Uterus (tissue), 4 donors: Measurements from ENCODE around the gene VRK1. TPM values are rescaled to one million over a fixed set of nuclear protein-coding genes. Genes with fewer than 3 reads are reported as not detected.

Experiments
- DNase-seq, 2 donors: peaks; one replicate each; pipeline ENCODE4 v3.0.0-alpha.2; 2019 to 2020
- H3K27ac ChIP-seq, 2 donors: fragments of 200-600 bp; sonication (generic); 1 replicate in 1 of 2; 2 replicates in 1 of 2; pipeline ENCODE4 v1.5.1; 2016 to 2018
- H3K27me3 ChIP-seq, 2 donors: fragments of 200-600 bp; sonication (generic); one replicate each; pipeline ENCODE4 v1.5.1; 2018 to 2019; ENCODE audit warnings: control low read depth in 1 of 2
- H3K36me3 ChIP-seq, 2 donors: fragments of 200-600 bp; sonication (generic); one replicate each; pipeline ENCODE4 v1.5.1; 2019; ENCODE audit warnings: control low read depth in 1 of 2
- H3K4me1 ChIP-seq, 2 donors: fragments of 200-600 bp; sonication (generic); one replicate each; pipeline ENCODE4 v1.5.1; 2018 to 2019; ENCODE audit warnings: control low read depth in 1 of 2
- H3K4me3 ChIP-seq, 2 donors: fragments of 200-600 bp; sonication (generic); 1 replicate in 1 of 2; 2 replicates in 1 of 2; pipeline ENCODE4 v1.5.1; 2018 to 2019; ENCODE audit warnings: mild to moderate bottlenecking in 1 of 2
- H3K9me3 ChIP-seq, 2 donors: fragments of 200-600 bp; sonication (generic); one replicate each; pipeline ENCODE4 v1.5.1; 2019; ENCODE audit warnings: control low read depth in 1 of 2
- CTCF ChIP-seq, 4 experiments: fragments of 200-600 bp in 2 of 4; fragments of 450-650 bp in 2 of 4; sonication (generic) in 2 of 4; IDR thresholded peaks; one replicate each; pipeline ENCODE4 v1.5.1; 2016 to 2019; ENCODE audit warnings: antibody characterized with exemption in 4 of 4, mild to moderate bottlenecking in 2 of 4, moderate library complexity in 1 of 4
- POLR2A ChIP-seq, 2 donors: fragments of 450-650 bp; IDR thresholded peaks; one replicate each; pipeline ENCODE4 v1.6.1; 2016; ENCODE audit warnings: antibody characterized with exemption in 2 of 2, mild to moderate bottlenecking in 1 of 2, moderate library complexity in 1 of 2
- intact Hi-C: fragments of 100-400 bp; cut with DNase I; formaldehyde crosslinking; loops from one replicate; pipeline ENCODE4 v1.15.1; 2023; ENCODE audit warnings: low total_unique reads
- total RNA-seq, 4 donors: library from RNA; depleted of rRNA in 3 of 4; stranded (reverse); fragments of >200 nt in 3 of 4; gene quantifications; one replicate each; pipeline versions ENCODE4 v1.1.0 to v1.2.4, GENCODE V29; 2014 to 2023
- donor health status: DM: yes; HTN: yes; CAD: no.

Gene VRK1
- total RNA-seq, 4 donors from 2014 or later, result 21.0 to 54.5 (median 37.1) TPM

GRCh38 chr14:96808619-96809406 lies 11.6 kb downstream of the VRK1 start:
- Histone ChIP-seq H3K27ac (no peak overlapping the region), H3K4me1 (no peaks in the 10 kb centered on the region), H3K27me3 (no peaks in the 10 kb centered on the region), H3K4me3 (no peak overlapping the region), H3K9me3 (no peaks in the 10 kb centered on the region), H3K36me3 (no peaks in the 10 kb centered on the region)
- intact Hi-C loops, result no loop called here
- no peak for TF ChIP-seq CTCF (IDR thresholded peaks at IDR 0.05)
- no peak for TF ChIP-seq POLR2A (IDR thresholded peaks at IDR 0.05)
- DNase-seq, result no peak

- Histone ChIP-seq H3K4me3 (no peak overlapping the region), H3K9me3 (no peaks in the 10 kb centered on the region), H3K27me3 (no peaks in the 10 kb centered on the region), H3K4me1 (no peaks in the 10 kb centered on the region), H3K36me3 (no peaks in the 10 kb centered on the region), H3K27ac (no peak overlapping the region)
- intact Hi-C loops, result no loop called here
- no peak for DNase-seq
- TF ChIP-seq CTCF (IDR thresholded peaks at IDR 0.05), result no peak
- no peak for TF ChIP-seq POLR2A (IDR thresholded peaks at IDR 0.05)
Measured at GRCh38 chr14:96811265-96811664, 14.1 kb downstream of the VRK1 start.

GRCh38 chr14:96811985-96812667 lies 14.9 kb downstream of the VRK1 start:
- no peaks in the 10 kb centered on the region for H3K36me3 ChIP-seq
- no peaks in the 10 kb centered on the region for H3K9me3 ChIP-seq
- H3K27me3 ChIP-seq, result no peaks in the 10 kb centered on the region
- H3K4me1 ChIP-seq, result no peaks in the 10 kb centered on the region
- no peak for DNase-seq
- intact Hi-C loops, result no loop called here
- TF ChIP-seq CTCF (IDR thresholded peaks at IDR 0.05) (no peak), POLR2A (IDR thresholded peaks at IDR 0.05) (no peak)
- H3K4me3 ChIP-seq, result no peak overlapping the region
- H3K27ac ChIP-seq, result no peak overlapping the region

GRCh38 chr14:96816281-96816680 lies 19.1 kb downstream of the VRK1 start:
- no peaks in the 10 kb centered on the region for H3K27me3 ChIP-seq
- intact Hi-C loops, result no loop called here
- no peak overlapping the region for H3K4me3 ChIP-seq
- no peak overlapping the region for H3K27ac ChIP-seq
- DNase-seq, result no peak
- H3K36me3 ChIP-seq, result no peaks in the 10 kb centered on the region
- H3K9me3 ChIP-seq, result no peaks in the 10 kb centered on the region
- no peak for TF ChIP-seq CTCF (IDR thresholded peaks at IDR 0.05)
- no peak for TF ChIP-seq POLR2A (IDR thresholded peaks at IDR 0.05)
- H3K4me1 ChIP-seq, result no peaks in the 10 kb centered on the region
